WTC11 (cell line): Measurements from ENCODE around the gene INKA2.

Source experiments
- TF ChIP-seq, protein P1 (sequence below): sonication (generic); formaldehyde crosslinking; IDR thresholded peaks from 2 replicates; pipeline ENCODE4 v1.8.0; 2022; ENCODE audit warnings: mild to moderate bottlenecking, missing genetic modification reagents
- TF ChIP-seq, protein P2 (sequence below): fragments of 200-600 bp; IDR thresholded peaks from 2 replicates; pipeline ENCODE4 v1.8.0; 2022; ENCODE audit warnings: antibody characterized with exemption

DNA sequence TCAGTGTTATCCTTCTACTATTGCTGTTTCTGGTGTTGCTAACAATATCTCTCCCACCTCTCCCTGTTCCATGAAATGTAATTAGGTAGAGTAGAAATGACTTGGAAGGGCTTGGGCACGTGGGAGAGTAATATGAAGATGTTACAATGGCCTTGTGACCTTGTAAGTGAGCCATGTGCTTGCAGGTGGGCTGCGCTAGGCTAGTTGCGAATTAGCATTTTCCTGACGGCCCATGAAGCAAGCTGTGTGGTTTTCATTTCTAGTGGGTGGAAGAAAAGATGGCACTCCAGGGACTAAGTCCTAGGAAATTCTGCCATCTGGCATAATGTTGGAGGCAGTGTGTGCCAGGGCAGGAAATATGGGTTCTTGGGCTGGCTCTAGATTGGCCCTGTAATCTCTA, 8.8 kb upstream of the INKA2 start:
- TF ChIP-seq, protein P1, sequence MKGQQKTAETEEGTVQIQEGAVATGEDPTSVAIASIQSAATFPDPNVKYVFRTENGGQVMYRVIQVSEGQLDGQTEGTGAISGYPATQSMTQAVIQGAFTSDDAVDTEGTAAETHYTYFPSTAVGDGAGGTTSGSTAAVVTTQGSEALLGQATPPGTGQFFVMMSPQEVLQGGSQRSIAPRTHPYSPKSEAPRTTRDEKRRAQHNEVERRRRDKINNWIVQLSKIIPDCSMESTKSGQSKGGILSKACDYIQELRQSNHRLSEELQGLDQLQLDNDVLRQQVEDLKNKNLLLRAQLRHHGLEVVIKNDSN (CRISPR knock-in tag): no peak
- TF ChIP-seq, protein P2, sequence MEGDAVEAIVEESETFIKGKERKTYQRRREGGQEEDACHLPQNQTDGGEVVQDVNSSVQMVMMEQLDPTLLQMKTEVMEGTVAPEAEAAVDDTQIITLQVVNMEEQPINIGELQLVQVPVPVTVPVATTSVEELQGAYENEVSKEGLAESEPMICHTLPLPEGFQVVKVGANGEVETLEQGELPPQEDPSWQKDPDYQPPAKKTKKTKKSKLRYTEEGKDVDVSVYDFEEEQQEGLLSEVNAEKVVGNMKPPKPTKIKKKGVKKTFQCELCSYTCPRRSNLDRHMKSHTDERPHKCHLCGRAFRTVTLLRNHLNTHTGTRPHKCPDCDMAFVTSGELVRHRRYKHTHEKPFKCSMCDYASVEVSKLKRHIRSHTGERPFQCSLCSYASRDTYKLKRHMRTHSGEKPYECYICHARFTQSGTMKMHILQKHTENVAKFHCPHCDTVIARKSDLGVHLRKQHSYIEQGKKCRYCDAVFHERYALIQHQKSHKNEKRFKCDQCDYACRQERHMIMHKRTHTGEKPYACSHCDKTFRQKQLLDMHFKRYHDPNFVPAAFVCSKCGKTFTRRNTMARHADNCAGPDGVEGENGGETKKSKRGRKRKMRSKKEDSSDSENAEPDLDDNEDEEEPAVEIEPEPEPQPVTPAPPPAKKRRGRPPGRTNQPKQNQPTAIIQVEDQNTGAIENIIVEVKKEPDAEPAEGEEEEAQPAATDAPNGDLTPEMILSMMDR: no peak
